Peyer's patch (tissue), 4 donors: ENCODE data around the gene ARNT2.

Experiments
- CTCF ChIP-seq, 6 experiments: fragments of 450-650 bp in 4 of 6; fragments of 200-600 bp in 2 of 6; sonication (generic) in 1 of 6; IDR thresholded peaks; one replicate each; pipeline ENCODE4 v1.5.1; 2017 to 2019; ENCODE audit warnings: antibody characterized with exemption in 6 of 6, mild to moderate bottlenecking in 3 of 6, moderate library complexity in 1 of 6
- POLR2A ChIP-seq, 2 donors: fragments of 450-650 bp; IDR thresholded peaks; one replicate each; pipeline ENCODE4 v1.5.1; 2017; ENCODE audit warnings: antibody characterized with exemption in 2 of 2, mild to moderate bottlenecking in 2 of 2, moderate library complexity in 2 of 2

- TF ChIP-seq CTCF (IDR thresholded peaks at IDR 0.05) (no peak), POLR2A (IDR thresholded peaks at IDR 0.05) (no peak)
These were observed 229.0 kb downstream of the ARNT2 start for GRCh38 chr15:80633221-80633620.
